Peyer's patch (tissue), 4 donors: ENCODE results near the gene SPINT3.

Experiments
- CTCF ChIP-seq, 6 experiments: fragments of 450-650 bp in 4 of 6; fragments of 200-600 bp in 2 of 6; sonication (generic) in 1 of 6; IDR thresholded peaks; one replicate each; pipeline ENCODE4 v1.5.1; 2017 to 2019; ENCODE audit warnings: antibody characterized with exemption in 6 of 6, mild to moderate bottlenecking in 3 of 6, moderate library complexity in 1 of 6
- POLR2A ChIP-seq, 2 donors: fragments of 450-650 bp; IDR thresholded peaks; one replicate each; pipeline ENCODE4 v1.5.1; 2017; ENCODE audit warnings: antibody characterized with exemption in 2 of 2, mild to moderate bottlenecking in 2 of 2, moderate library complexity in 2 of 2

GRCh38 chr20:45508068-45508886 is 7.1 kb downstream of the SPINT3 start:
- TF ChIP-seq CTCF (IDR thresholded peaks at IDR 0.05) (no peak), POLR2A (IDR thresholded peaks at IDR 0.05) (no peak)
